ENCODE results near the gene SYT12. TPM values are rescaled to one million over a fixed set of nuclear protein-coding genes. Genes with fewer than 3 reads are reported as not detected.

SYT12 gene
- total and polyA plus RNA-seq, 3 experiments from 2014 or later: not detected

GRCh38 chr11:66978717-66979116 is 44.2 kb upstream of the SYT12 start:
- peaks cover 0 to 6% (median 3%) of the 10 kb centered on the region in 3 donors for H3K36me3 Mint-ChIP-seq
- Histone ChIP-seq H3K27me3 (ENCODE audit: insufficient read depth, low read length, poor library complexity, severe bottlenecking) (no peaks in the 10 kb centered on the region), H3K36me3 (ENCODE audit: insufficient read depth, low read length) (no peaks in the 10 kb centered on the region), H3K9me3 (ENCODE audit: low read length) (no peaks in the 10 kb centered on the region), H3K4me1 (ENCODE audit: insufficient read depth, low read length) (no peaks in the 10 kb centered on the region), H3K4me3 (ENCODE audit: low read length) (no peak overlapping the region), H3K27ac (ENCODE audit: low read depth, low read length) (no peak overlapping the region)
- no peak overlapping the region for H3K27ac Mint-ChIP-seq
- no peak for DNase-seq
- CTCF ChIA-PET: no interaction called here
- no peak overlapping the region for H3K4me3 Mint-ChIP-seq
- peaks cover 7 to 12% of the 10 kb centered on the region in 2 donors for H3K27me3 Mint-ChIP-seq
- peaks cover 3 to 6% (median 5%) of the 10 kb centered on the region in 3 donors for H3K4me1 Mint-ChIP-seq
- H3K9me3 Mint-ChIP-seq: peaks cover 0 to 12% (median 2%) of the 10 kb centered on the region in 5 donors
- POLR2A ChIA-PET: no interaction called here

DNA sequence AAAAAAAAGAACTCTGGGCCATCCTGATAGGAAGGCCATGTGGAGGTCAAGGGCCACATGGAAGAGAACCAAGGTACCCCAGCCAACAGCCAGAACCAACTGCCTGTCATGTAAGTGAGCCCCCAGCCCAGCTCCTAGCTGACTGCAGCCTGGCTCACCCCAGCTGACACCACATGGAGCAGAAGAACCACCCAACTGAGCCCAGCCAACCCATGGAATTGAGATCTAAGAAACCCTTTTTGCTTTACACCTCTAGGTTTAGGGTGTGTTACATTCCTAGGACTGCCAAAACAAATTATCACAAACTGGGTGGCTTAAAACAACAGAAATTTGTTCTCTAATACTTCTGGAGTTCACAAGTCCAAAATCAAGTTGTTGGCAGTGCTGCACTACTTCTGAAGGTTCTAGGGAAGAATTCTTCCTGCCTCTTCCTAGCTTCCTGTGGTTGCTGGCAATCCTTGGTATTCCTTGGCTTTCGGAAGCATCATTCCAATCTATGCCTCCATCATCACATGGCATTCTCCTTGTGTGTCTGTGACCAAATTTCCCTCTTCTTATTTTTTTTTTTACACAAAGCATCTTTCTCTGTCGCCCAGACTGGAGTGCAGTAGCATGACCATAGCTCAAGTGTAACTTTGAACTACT is 43.5 kb upstream of the SYT12 start:
- H3K27ac ChIP-seq (ENCODE audit: low read depth, low read length): no peak overlapping the region
- H3K4me1 Mint-ChIP-seq: peaks cover 3 to 6% (median 5%) of the 10 kb centered on the region in 3 donors
- peaks cover 0 to 6% (median 3%) of the 10 kb centered on the region in 3 donors for H3K36me3 Mint-ChIP-seq
- H3K9me3 Mint-ChIP-seq: peaks cover 0 to 12% (median 2%) of the 10 kb centered on the region in 5 donors
- no peak overlapping the region for H3K27ac Mint-ChIP-seq
- DNase-seq: no peak
- no peaks in the 10 kb centered on the region for H3K27me3 ChIP-seq (ENCODE audit: insufficient read depth, low read length, poor library complexity, severe bottlenecking)
- H3K4me1 ChIP-seq (ENCODE audit: insufficient read depth, low read length): no peaks in the 10 kb centered on the region
- no peaks in the 10 kb centered on the region for H3K36me3 ChIP-seq (ENCODE audit: insufficient read depth, low read length)
- H3K4me3 ChIP-seq (ENCODE audit: low read length): no peak overlapping the region
- ChIA-PET CTCF (no interaction called here), POLR2A (no interaction called here)
- H3K27me3 Mint-ChIP-seq: peaks cover 7 to 12% of the 10 kb centered on the region in 2 donors
- H3K9me3 ChIP-seq (ENCODE audit: low read length): no peaks in the 10 kb centered on the region
- no peak overlapping the region for H3K4me3 Mint-ChIP-seq

- ChIA-PET CTCF (no interaction called here), POLR2A (no interaction called here)
- H3K9me3 ChIP-seq (ENCODE audit: low read length): no peaks in the 10 kb centered on the region
- Mint-ChIP-seq H3K9me3 (peaks cover 0 to 10% (median 2%) of the 10 kb centered on the region in 5 donors), H3K4me1 (peaks cover 3 to 6% (median 5%) of the 10 kb centered on the region in 3 donors), H3K36me3 (peaks cover 0 to 3% (median 3%) of the 10 kb centered on the region in 3 donors), H3K27ac (no peak overlapping the region), H3K27me3 (peaks cover 3 to 7% of the 10 kb centered on the region in 2 donors), H3K4me3 (no peak overlapping the region)
- H3K27me3 ChIP-seq (ENCODE audit: insufficient read depth, low read length, poor library complexity, severe bottlenecking): no peaks in the 10 kb centered on the region
- H3K4me3 ChIP-seq (ENCODE audit: low read length): no peak overlapping the region
- no peak for DNase-seq
- H3K36me3 ChIP-seq (ENCODE audit: insufficient read depth, low read length): no peaks in the 10 kb centered on the region
- no peaks in the 10 kb centered on the region for H3K4me1 ChIP-seq (ENCODE audit: insufficient read depth, low read length)
- peak overlapping the region; percentile 31 for H3K27ac ChIP-seq (ENCODE audit: low read depth, low read length)
Measured at GRCh38 chr11:66981976-66982578, 40.9 kb upstream of the SYT12 start.

DNA sequence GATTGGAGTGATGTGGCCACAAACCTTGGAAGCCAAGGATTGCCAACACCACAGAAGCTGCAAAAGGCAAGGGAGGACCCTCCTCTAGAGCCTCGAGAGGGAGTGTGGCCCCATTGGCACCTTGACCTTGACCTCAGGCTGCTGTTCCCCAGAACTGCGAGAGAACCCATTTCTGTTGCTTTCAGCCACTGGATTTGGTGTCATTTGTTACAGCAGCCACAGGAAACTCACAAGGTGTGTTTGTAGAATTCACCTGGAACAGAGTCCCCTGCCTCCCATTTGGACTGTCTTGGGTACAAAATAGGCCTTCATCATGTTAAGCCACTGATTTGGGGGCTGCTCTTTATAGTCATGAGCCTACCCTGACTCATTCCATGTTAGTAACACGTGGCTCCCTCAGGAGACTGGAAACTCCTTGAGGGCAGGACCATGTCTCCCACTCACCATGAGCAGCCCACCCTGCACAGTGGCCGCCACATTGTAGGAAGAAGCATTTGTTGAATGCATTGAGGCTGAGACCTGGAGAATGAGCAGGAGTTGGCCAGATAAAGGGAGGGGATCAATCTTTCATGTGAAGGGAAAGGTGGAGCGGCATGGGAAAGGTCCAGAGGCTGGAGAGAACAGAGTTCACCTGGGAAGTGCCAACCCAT is 39.5 kb upstream of the SYT12 start:
- Mint-ChIP-seq H3K9me3 (peaks cover 0 to 6% (median 2%) of the 10 kb centered on the region in 5 donors), H3K4me1 (peaks cover 3 to 6% (median 5%) of the 10 kb centered on the region in 3 donors), H3K27ac (no peak overlapping the region), H3K36me3 (peaks cover 0 to 3% (median 3%) of the 10 kb centered on the region in 3 donors), H3K4me3 (no peak overlapping the region), H3K27me3 (peaks cover 1 to 10% of the 10 kb centered on the region in 2 donors)
- Histone ChIP-seq H3K4me3 (ENCODE audit: low read length) (no peak overlapping the region), H3K4me1 (ENCODE audit: insufficient read depth, low read length) (no peaks in the 10 kb centered on the region), H3K27ac (ENCODE audit: low read depth, low read length) (no peak overlapping the region), H3K27me3 (ENCODE audit: insufficient read depth, low read length, poor library complexity, severe bottlenecking) (no peaks in the 10 kb centered on the region), H3K36me3 (ENCODE audit: insufficient read depth, low read length) (no peaks in the 10 kb centered on the region), H3K9me3 (ENCODE audit: low read length) (no peaks in the 10 kb centered on the region)
- CTCF ChIA-PET: no interaction called here
- POLR2A ChIA-PET: no interaction called here
- DNase-seq: no peak

DNA sequence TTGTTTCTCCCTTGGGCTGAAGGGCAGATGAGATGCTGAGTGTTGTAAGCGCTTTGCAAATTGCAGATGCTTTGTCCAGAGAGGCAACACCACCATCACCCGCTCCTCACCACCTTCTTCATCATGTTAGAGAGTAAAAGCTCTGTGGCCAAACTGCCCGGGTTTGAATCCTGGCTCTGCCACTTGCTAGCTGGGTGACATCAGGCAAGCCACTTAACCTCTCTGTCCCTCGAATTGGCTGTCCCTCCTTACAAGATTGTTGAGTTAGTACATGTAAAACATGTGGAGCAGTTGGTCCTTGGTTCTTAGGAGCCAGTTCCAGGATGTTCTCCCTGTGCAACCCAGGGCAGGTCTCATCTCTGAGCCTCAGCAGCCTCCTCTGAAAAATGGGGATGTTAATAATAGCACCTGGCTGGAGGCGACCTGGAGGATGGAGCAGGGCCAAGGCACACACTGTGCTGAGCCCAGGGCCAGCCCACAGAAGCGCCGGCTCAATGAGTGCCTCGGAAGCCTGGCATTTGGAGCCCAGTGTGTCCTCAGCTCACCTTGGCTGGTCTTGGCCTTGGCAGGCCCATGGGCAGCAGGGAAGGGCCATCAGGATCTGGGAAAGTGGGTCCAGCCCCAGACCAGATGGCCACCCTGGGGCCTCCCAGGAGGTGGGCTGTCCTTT is 37.3 kb upstream of the SYT12 start:
- CTCF ChIA-PET: no interaction called here
- Histone ChIP-seq H3K4me1 (ENCODE audit: insufficient read depth, low read length) (no peaks in the 10 kb centered on the region), H3K36me3 (ENCODE audit: insufficient read depth, low read length) (no peaks in the 10 kb centered on the region), H3K27me3 (ENCODE audit: insufficient read depth, low read length, poor library complexity, severe bottlenecking) (no peaks in the 10 kb centered on the region), H3K27ac (ENCODE audit: low read depth, low read length) (no peak overlapping the region), H3K9me3 (ENCODE audit: low read length) (no peaks in the 10 kb centered on the region), H3K4me3 (ENCODE audit: low read length) (no peak overlapping the region)
- DNase-seq: no peak
- Mint-ChIP-seq H3K4me3 (no peak overlapping the region), H3K9me3 (no peaks in the 10 kb centered on the region), H3K36me3 (peaks cover 0 to 3% (median 3%) of the 10 kb centered on the region in 3 donors), H3K4me1 (peaks cover 3 to 6% (median 5%) of the 10 kb centered on the region in 3 donors), H3K27ac (no peak overlapping the region), H3K27me3 (peaks cover 8 to 14% of the 10 kb centered on the region in 2 donors)
- POLR2A ChIA-PET: no interaction called here

GRCh38 chr11:66986178-66986545 is 36.8 kb upstream of the SYT12 start:
- Histone ChIP-seq H3K9me3 (ENCODE audit: low read length) (no peaks in the 10 kb centered on the region), H3K4me1 (ENCODE audit: insufficient read depth, low read length) (no peaks in the 10 kb centered on the region), H3K27me3 (ENCODE audit: insufficient read depth, low read length, poor library complexity, severe bottlenecking) (no peaks in the 10 kb centered on the region), H3K4me3 (ENCODE audit: low read length) (no peak overlapping the region), H3K27ac (ENCODE audit: low read depth, low read length) (no peak overlapping the region), H3K36me3 (ENCODE audit: insufficient read depth, low read length) (no peaks in the 10 kb centered on the region)
- peaks cover 7 to 14% of the 10 kb centered on the region in 2 donors for H3K27me3 Mint-ChIP-seq
- POLR2A ChIA-PET: no interaction called here
- peak overlapping the region in 3 of 8 donors; percentile 47 to 72 (median 63) for H3K27ac Mint-ChIP-seq
- H3K9me3 Mint-ChIP-seq: no peaks in the 10 kb centered on the region
- no peak overlapping the region for H3K4me3 Mint-ChIP-seq
- CTCF ChIA-PET: no interaction called here
- no peak for DNase-seq
- peaks cover 3 to 6% (median 5%) of the 10 kb centered on the region in 3 donors for H3K4me1 Mint-ChIP-seq
- H3K36me3 Mint-ChIP-seq: peaks cover 0 to 3% (median 3%) of the 10 kb centered on the region in 3 donors

DNA sequence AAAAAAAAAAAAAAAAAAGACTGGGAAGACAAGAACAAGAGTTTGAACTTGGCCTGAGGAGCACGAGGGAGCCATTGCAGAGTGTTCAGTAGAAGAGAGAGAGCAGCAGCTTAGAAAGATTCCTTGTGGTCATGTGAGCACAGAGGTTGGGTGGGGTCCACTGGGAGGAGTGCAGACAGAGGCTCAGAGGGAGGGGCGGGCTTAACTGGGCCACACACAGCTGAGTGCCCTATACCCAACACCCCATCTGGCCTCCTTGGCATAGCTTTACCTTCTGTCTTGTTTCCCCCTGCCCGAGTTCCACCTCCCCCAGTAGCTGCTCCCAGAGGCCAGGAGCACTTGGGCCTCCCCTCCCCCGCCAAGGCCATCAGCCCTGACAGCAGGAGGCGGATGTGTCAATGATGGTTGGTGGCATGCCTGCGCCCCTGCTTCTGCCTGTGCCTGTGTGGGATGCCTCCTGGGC is 35.7 kb upstream of the SYT12 start:
- peaks cover 2 to 3% (median 2%) of the 10 kb centered on the region in 3 donors for H3K4me1 Mint-ChIP-seq
- no peaks in the 10 kb centered on the region for H3K36me3 ChIP-seq (ENCODE audit: insufficient read depth, low read length)
- H3K4me1 ChIP-seq (ENCODE audit: insufficient read depth, low read length): no peaks in the 10 kb centered on the region
- H3K27me3 ChIP-seq (ENCODE audit: insufficient read depth, low read length, poor library complexity, severe bottlenecking): no peaks in the 10 kb centered on the region
- H3K4me3 ChIP-seq (ENCODE audit: low read length): no peak overlapping the region
- no peak overlapping the region for H3K27ac ChIP-seq (ENCODE audit: low read depth, low read length)
- H3K27me3 Mint-ChIP-seq: peaks cover 7 to 19% of the 10 kb centered on the region in 2 donors
- no peak overlapping the region for H3K4me3 Mint-ChIP-seq
- H3K36me3 Mint-ChIP-seq: peaks cover 0 to 3% (median 2%) of the 10 kb centered on the region in 3 donors
- H3K9me3 ChIP-seq (ENCODE audit: low read length): no peaks in the 10 kb centered on the region
- H3K9me3 Mint-ChIP-seq: no peaks in the 10 kb centered on the region
- no peak for DNase-seq
- POLR2A ChIA-PET: no interaction called here
- peak overlapping the region in 1 of 8 donors; percentile 27 for H3K27ac Mint-ChIP-seq
- CTCF ChIA-PET: no interaction called here

Data from CD8-positive, alpha-beta memory T cell (primary cell).